ENCODE data around the gene ACTR1A.

Gene ACTR1A

GRCh38 chr10:102527546-102527945 lies 25.0 kb upstream of the ACTR1A start:
- Mint-ChIP-seq H3K4me3 (no peak overlapping the region), H3K36me3 (peaks cover 22% of the 10 kb centered on the region), H3K27ac (no peak overlapping the region), H3K9me3 (no peaks in the 10 kb centered on the region), H3K4me1 (peaks cover 34% of the 10 kb centered on the region)
- ATAC-seq (no peak), DNase-seq (ENCODE audit: low spot score in 2 of 2) (no peak)

DNA sequence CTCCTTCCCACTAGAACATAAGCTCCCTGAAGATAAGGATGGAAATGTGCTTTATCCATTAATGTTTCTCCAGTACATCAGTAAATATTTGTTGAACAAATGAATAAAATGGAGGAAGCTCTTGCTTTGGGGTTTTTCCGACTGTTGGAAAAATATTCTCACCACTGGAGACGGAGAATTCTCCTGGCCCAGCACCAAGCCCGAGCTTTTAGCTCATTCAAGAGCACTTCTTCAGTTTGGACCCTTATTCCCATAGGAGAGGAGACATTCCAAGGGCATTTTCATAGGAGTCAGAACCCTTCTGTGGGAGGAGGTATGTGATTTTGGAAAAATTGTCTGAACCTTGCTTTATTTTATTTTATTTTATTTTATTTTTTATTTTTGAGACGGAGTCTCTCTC lies 22.2 kb upstream of the ACTR1A start:
- DNase-seq (ENCODE audit: low spot score in 2 of 2) (no peak), ATAC-seq (no peak)
- H3K36me3 Mint-ChIP-seq, result peaks cover 22% of the 10 kb centered on the region
- no peak overlapping the region for H3K4me3 Mint-ChIP-seq
- H3K4me1 Mint-ChIP-seq, result peaks cover 31% of the 10 kb centered on the region
- no peak overlapping the region for H3K27ac Mint-ChIP-seq
- no peaks in the 10 kb centered on the region for H3K9me3 Mint-ChIP-seq

DNA sequence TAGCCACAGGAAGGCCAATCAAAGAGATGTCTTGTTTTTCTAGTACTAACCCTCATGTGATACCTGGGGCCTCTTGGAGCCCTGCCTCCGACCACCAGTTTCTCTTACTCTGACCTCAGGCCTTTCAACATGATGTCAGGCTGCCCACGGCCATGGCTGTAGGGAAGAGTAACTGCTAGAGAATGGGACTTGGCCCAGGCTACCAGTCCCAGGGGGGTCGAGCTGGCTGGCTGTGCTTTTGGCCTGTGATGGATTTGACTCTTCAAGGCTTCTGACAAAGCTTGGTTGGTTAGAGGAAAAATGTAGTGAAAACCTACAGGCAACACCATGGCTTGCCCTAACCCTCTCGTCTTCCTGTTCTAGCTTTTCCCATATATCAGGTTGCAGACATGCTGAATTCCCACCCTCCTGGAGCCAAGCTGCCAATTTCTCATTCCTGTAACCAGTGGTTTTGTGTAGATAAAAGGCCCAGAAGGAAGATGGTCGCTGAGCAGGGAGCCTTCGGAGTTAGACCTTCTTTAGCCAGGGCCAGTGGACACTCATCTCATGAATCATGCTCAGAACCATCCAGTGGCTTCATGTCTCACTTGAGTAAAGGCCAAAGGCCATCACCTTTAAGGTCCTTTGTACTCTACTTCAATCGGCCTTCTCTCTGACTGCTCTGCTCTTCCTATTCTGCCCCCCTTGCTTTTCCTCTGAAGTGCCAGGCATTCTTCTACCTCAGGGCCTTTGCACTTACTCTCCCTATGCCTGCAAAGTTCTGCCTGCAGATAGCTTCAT lies 20.9 kb upstream of the ACTR1A start:
- ATAC-seq (peak; percentile 77), DNase-seq (ENCODE audit: low spot score in 2 of 2) (no peak)
- Mint-ChIP-seq H3K27ac (peak overlapping the region; percentile 18), H3K36me3 (peaks cover 22% of the 10 kb centered on the region), H3K4me1 (peaks cover 31% of the 10 kb centered on the region), H3K9me3 (no peaks in the 10 kb centered on the region), H3K4me3 (no peak overlapping the region)

DNA sequence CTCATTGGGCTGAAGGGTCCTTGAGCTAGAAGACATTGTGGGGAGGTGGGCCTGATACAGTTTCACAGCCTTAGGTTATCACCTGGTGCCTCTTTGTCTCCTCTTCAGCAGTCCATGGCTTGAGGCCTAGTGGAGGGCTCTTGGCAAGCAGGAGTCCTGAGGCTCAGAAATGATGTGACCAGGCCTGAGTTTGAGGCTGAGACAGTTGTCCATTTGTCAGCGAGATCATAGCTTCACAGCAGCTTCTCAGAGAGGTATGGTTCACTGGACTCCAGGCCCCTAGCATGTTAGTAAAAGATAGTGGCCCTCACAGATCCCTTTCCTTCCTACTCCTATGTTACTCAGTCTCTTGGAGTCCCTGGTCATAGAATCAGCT lies 20.4 kb upstream of the ACTR1A start:
- Mint-ChIP-seq H3K9me3 (no peaks in the 10 kb centered on the region), H3K4me3 (no peak overlapping the region), H3K36me3 (peaks cover 22% of the 10 kb centered on the region), H3K4me1 (peaks cover 30% of the 10 kb centered on the region), H3K27ac (peak overlapping the region; percentile 18)
- no peak for DNase-seq (ENCODE audit: low spot score in 2 of 2)
- ATAC-seq, result no peak

GRCh38 chr10:102519246-102519825 lies 16.8 kb upstream of the ACTR1A start:
- DNase-seq (ENCODE audit: low spot score in 2 of 2) (no peak), ATAC-seq (no peak)
- Mint-ChIP-seq H3K4me3 (no peak overlapping the region), H3K4me1 (peaks cover 21% of the 10 kb centered on the region), H3K27ac (no peak overlapping the region), H3K9me3 (no peaks in the 10 kb centered on the region), H3K36me3 (peaks cover 7% of the 10 kb centered on the region)

- peaks cover 12% of the 10 kb centered on the region for H3K36me3 Mint-ChIP-seq
- no peak for ATAC-seq
- no peak overlapping the region for H3K4me3 Mint-ChIP-seq
- DNase-seq (ENCODE audit: low spot score in 2 of 2), result no peak
- H3K9me3 Mint-ChIP-seq, result no peaks in the 10 kb centered on the region
- H3K4me1 Mint-ChIP-seq, result peaks cover 5% of the 10 kb centered on the region
- no peak overlapping the region for H3K27ac Mint-ChIP-seq
Measured at GRCh38 chr10:102517553-102517952, 15.0 kb upstream of the ACTR1A start.

DNA sequence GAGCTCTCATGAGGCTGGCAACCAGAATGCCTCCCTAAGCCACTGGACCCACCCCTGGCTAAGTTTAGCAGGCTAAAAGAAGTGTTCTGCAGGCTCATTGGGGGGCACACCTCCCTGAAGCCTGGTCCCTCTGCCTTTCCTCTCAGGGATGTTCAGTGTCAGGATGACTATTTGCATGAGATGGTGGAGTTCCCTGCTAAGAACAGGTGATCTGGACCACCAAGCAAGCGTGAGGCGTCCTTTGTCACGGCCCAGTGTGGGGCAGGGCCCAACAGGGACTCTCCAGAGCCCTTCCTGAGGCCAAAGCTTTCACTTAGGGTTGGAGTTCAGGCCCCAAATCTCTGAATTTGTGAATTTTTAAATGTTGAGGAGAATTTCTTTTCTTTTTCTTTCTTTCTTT lies 13.2 kb upstream of the ACTR1A start:
- H3K4me1 Mint-ChIP-seq, result peaks cover 6% of the 10 kb centered on the region
- DNase-seq (ENCODE audit: low spot score in 2 of 2) (no peak), ATAC-seq (no peak)
- no peaks in the 10 kb centered on the region for H3K9me3 Mint-ChIP-seq
- H3K36me3 Mint-ChIP-seq, result peaks cover 27% of the 10 kb centered on the region
- H3K4me3 Mint-ChIP-seq, result no peak overlapping the region
- H3K27ac Mint-ChIP-seq, result no peak overlapping the region

- Mint-ChIP-seq H3K27ac (no peak overlapping the region), H3K36me3 (peaks cover 35% of the 10 kb centered on the region), H3K4me1 (peaks cover 6% of the 10 kb centered on the region), H3K9me3 (no peaks in the 10 kb centered on the region), H3K4me3 (no peak overlapping the region)
- no peak for ATAC-seq
- no peak for DNase-seq (ENCODE audit: low spot score in 2 of 2)
Measured at GRCh38 chr10:102514487-102515311, 12.2 kb upstream of the ACTR1A start.

GRCh38 chr10:102511583-102512274 lies 9.2 kb upstream of the ACTR1A start:
- no peak overlapping the region for H3K4me3 Mint-ChIP-seq
- H3K4me1 Mint-ChIP-seq, result peaks cover 12% of the 10 kb centered on the region
- H3K36me3 Mint-ChIP-seq, result peaks cover 41% of the 10 kb centered on the region
- ATAC-seq (no peak), DNase-seq (ENCODE audit: low spot score in 2 of 2) (no peak)
- H3K27ac Mint-ChIP-seq, result peak overlapping the region; percentile 70
- no peaks in the 10 kb centered on the region for H3K9me3 Mint-ChIP-seq

DNA sequence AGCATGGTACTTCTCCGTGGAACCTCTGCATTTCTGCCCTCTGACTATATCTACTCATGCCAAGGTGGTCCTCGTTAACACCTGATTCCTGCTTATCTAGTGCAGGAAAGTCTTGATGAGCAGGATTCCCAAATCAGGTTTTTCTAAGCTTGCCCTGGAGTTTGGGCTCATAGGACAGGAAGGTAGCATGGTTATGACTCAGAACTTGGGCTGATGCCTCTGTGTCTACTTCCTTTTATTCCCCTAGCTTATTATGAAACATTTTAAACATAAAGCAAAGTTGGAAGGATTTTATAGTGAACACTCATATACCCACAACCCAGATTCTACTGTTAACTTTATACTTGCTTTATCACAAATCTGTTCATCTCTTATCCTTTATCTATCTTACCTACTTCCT lies 6.9 kb upstream of the ACTR1A start:
- H3K27ac Mint-ChIP-seq, result peak overlapping the region; percentile 72
- no peaks in the 10 kb centered on the region for H3K9me3 Mint-ChIP-seq
- peaks cover 39% of the 10 kb centered on the region for H3K36me3 Mint-ChIP-seq
- ATAC-seq, result no peak
- peaks cover 29% of the 10 kb centered on the region for H3K4me1 Mint-ChIP-seq
- DNase-seq (ENCODE audit: low spot score in 2 of 2), result no peak
- no peak overlapping the region for H3K4me3 Mint-ChIP-seq

DNA sequence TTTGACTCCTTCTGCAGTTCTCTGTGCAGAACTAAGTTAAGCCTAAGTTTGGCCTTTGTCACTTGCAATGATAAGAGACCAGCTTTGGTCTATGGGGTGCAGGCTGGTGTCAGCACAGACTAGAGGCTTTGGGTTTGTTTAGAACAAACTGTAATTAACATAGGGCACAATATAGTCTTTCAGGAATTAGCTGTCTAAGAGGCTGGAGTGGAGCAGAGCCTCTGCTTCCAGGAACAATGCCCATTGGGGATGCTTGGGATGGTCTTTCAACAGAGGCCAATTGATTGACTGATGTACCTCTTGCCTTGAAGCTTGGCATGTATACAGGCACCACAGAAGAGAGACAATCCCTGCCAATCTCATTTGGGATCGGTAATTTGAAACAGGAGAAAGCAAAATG lies 6.0 kb upstream of the ACTR1A start:
- peaks cover 33% of the 10 kb centered on the region for H3K4me1 Mint-ChIP-seq
- H3K4me3 Mint-ChIP-seq, result no peak overlapping the region
- peak overlapping the region; percentile 48 for H3K27ac Mint-ChIP-seq
- H3K36me3 Mint-ChIP-seq, result peaks cover 30% of the 10 kb centered on the region
- ATAC-seq (no peak), DNase-seq (ENCODE audit: low spot score in 2 of 2) (no peak)
- H3K9me3 Mint-ChIP-seq, result no peaks in the 10 kb centered on the region

GRCh38 chr10:102507521-102507920 lies 5.0 kb upstream of the ACTR1A start:
- ATAC-seq, result no peak
- Mint-ChIP-seq H3K4me3 (no peak overlapping the region), H3K9me3 (no peaks in the 10 kb centered on the region), H3K4me1 (peaks cover 33% of the 10 kb centered on the region), H3K36me3 (peaks cover 30% of the 10 kb centered on the region), H3K27ac (no peak overlapping the region)
- DNase-seq (ENCODE audit: low spot score in 2 of 2), result no peak

GRCh38 chr10:102505462-102506115 lies 3.1 kb upstream of the ACTR1A start:
- Mint-ChIP-seq H3K4me3 (no peak overlapping the region), H3K9me3 (no peaks in the 10 kb centered on the region), H3K36me3 (peaks cover 13% of the 10 kb centered on the region), H3K27ac (no peak overlapping the region), H3K4me1 (peaks cover 26% of the 10 kb centered on the region)
- ATAC-seq (no peak), DNase-seq (ENCODE audit: low spot score in 2 of 2) (no peak)

- Mint-ChIP-seq H3K27ac (no peak overlapping the region), H3K4me3 (no peak overlapping the region), H3K4me1 (peaks cover 26% of the 10 kb centered on the region), H3K36me3 (peaks cover 8% of the 10 kb centered on the region), H3K9me3 (no peaks in the 10 kb centered on the region)
- no peak for ATAC-seq
- DNase-seq (ENCODE audit: low spot score in 2 of 2), result no peak
Measured at GRCh38 chr10:102504976-102505300, 2.4 kb upstream of the ACTR1A start.

Data from stimulated activated effector memory CD8-positive, alpha-beta T cell treated with anti-CD3 and anti-CD28 coated beads, Interleukin-12 subunit alpha, Interleukin-12 subunit beta, amount 100 ng/mL, for 72 hours (primary cell).